ENCODE data around the gene TXLNB. TPM values are rescaled to one million over a fixed set of nuclear protein-coding genes. Genes with fewer than 3 reads are reported as not detected.
A peak's percentile ranks its signal among the peaks of the same experiment; 100 is the strongest.

The TXLNB gene
- total and polyA plus RNA-seq, 2 experiments from 2014 or later, result 0.37 to 0.50 TPM

- Histone ChIP-seq H3K36me3 (replicated peaks; ENCODE audit: insufficient read depth, low read depth) (no peaks in the 10 kb centered on the region), H3K9me2 (replicated peaks; ENCODE audit: insufficient read depth) (no peaks in the 10 kb centered on the region), H3K4me3 (no peak overlapping the region), H2AFZ (no peak overlapping the region), H3K9me3 (ENCODE audit: low read depth) (no peaks in the 10 kb centered on the region), H4K20me1 (ENCODE audit: insufficient read depth, poor library complexity, severe bottlenecking) (no peaks in the 10 kb centered on the region), H3K27me3 (no peaks in the 10 kb centered on the region), H3K4me2 (no peak overlapping the region), H3K4me1 (ENCODE audit: insufficient read depth) (no peaks in the 10 kb centered on the region), H3K27ac (peak overlapping the region; percentile 17), H3K79me2 (no peaks in the 10 kb centered on the region)
- no peak for TF ChIP-seq EZH2phosphoT487 (IDR thresholded peaks at IDR 0.05; ENCODE audit: low read depth, severe bottlenecking, unreplicated experiment)
- no peak for TF ChIP-seq EZH2 (IDR thresholded peaks at IDR 0.05; ENCODE audit: borderline replicate concordance)
- no peak for TF ChIP-seq CTCF (IDR thresholded peaks at IDR 0.05; ENCODE audit: poor library complexity)
- DNase-seq (ENCODE audit: low spot score), result peak; percentile 52
- 66% methylated on average over 2 of the region's 2 CpGs for WGBS (ENCODE audit: low lambda C conversion rate, missing lambda C conversion rate)
Measured at GRCh38 chr6:139308936-139309603, 17.3 kb upstream of the TXLNB start.

GRCh38 chr6:139308286-139308916 lies 16.6 kb upstream of the TXLNB start:
- Histone ChIP-seq H3K4me3 (no peak overlapping the region), H3K36me3 (replicated peaks; ENCODE audit: insufficient read depth, low read depth) (no peaks in the 10 kb centered on the region), H3K4me2 (no peak overlapping the region), H3K27me3 (no peaks in the 10 kb centered on the region), H4K20me1 (ENCODE audit: insufficient read depth, poor library complexity, severe bottlenecking) (no peaks in the 10 kb centered on the region), H3K27ac (peak overlapping the region; percentile 9), H3K4me1 (ENCODE audit: insufficient read depth) (no peaks in the 10 kb centered on the region), H3K9me3 (ENCODE audit: low read depth) (no peaks in the 10 kb centered on the region), H3K79me2 (no peaks in the 10 kb centered on the region), H3K9me2 (replicated peaks; ENCODE audit: insufficient read depth) (no peaks in the 10 kb centered on the region), H2AFZ (no peak overlapping the region)
- TF ChIP-seq EZH2 (IDR thresholded peaks at IDR 0.05; ENCODE audit: borderline replicate concordance) (no peak), CTCF (IDR thresholded peaks at IDR 0.05; ENCODE audit: poor library complexity) (no peak), EZH2phosphoT487 (IDR thresholded peaks at IDR 0.05; ENCODE audit: low read depth, severe bottlenecking, unreplicated experiment) (no peak)
- 85% methylated on average over 5 of the region's 5 CpGs for WGBS (ENCODE audit: low lambda C conversion rate, missing lambda C conversion rate)
- no peak for DNase-seq (ENCODE audit: low spot score)

- H3K9me2 ChIP-seq (replicated peaks; ENCODE audit: insufficient read depth), result no peaks in the 10 kb centered on the region
- no peak for DNase-seq (ENCODE audit: low spot score)
Measured at GRCh38 chr6:139306291-139306981, 14.6 kb upstream of the TXLNB start.

More at GRCh38 chr6:139306291-139306981, 14.6 kb upstream of the TXLNB start:
- Histone ChIP-seq H3K79me2 (no peaks in the 10 kb centered on the region), H3K4me2 (no peak overlapping the region), H2AFZ (no peak overlapping the region), H3K27ac (no peak overlapping the region), H3K9me3 (ENCODE audit: low read depth) (no peaks in the 10 kb centered on the region), H3K36me3 (replicated peaks; ENCODE audit: insufficient read depth, low read depth) (no peaks in the 10 kb centered on the region), H3K27me3 (no peaks in the 10 kb centered on the region), H4K20me1 (ENCODE audit: insufficient read depth, poor library complexity, severe bottlenecking) (no peaks in the 10 kb centered on the region), H3K4me1 (ENCODE audit: insufficient read depth) (no peaks in the 10 kb centered on the region), H3K4me3 (no peak overlapping the region)
- 67% methylated on average over 3 of the region's 3 CpGs for WGBS (ENCODE audit: low lambda C conversion rate, missing lambda C conversion rate)
- TF ChIP-seq EZH2phosphoT487 (IDR thresholded peaks at IDR 0.05; ENCODE audit: low read depth, severe bottlenecking, unreplicated experiment), result no peak
- TF ChIP-seq CTCF (IDR thresholded peaks at IDR 0.05; ENCODE audit: poor library complexity), result no peak
- TF ChIP-seq EZH2 (IDR thresholded peaks at IDR 0.05; ENCODE audit: borderline replicate concordance), result no peak

Measured in hepatocyte (in vitro differentiated cells).